H1 (cell line): ENCODE results near the gene OR51S1. TPM values are rescaled to one million over a fixed set of nuclear protein-coding genes. Genes with fewer than 3 reads are reported as not detected.

Source experiments
- BRCA1 ChIP-seq: IDR thresholded peaks from 2 replicates; pipeline ENCODE4 v1.6.1; 2012; ENCODE audit warnings: low read depth, low read length, improper control_type of control experiment
- CBX8 ChIP-seq: fragments of 300-800, 300-1000 bp; sonication (generic); IDR thresholded peaks from 2 replicates; pipeline ENCODE4 v1.7.1; 2016; ENCODE audit warnings: low read depth, low read length, borderline replicate concordance
- GTF2F1 ChIP-seq: IDR thresholded peaks from 2 replicates; pipeline ENCODE4 v1.6.1; 2012; ENCODE audit warnings: low read depth, low read length, improper control_type of control experiment, borderline replicate concordance
- JUN ChIP-seq: IDR thresholded peaks from 2 replicates; pipeline ENCODE4 v1.6.1; 2011; ENCODE audit warnings: low read depth, mild to moderate bottlenecking, improper control_type of control experiment, low read length
- PHF8 ChIP-seq: fragments of 200-600 bp; sonication (generic); conservative IDR thresholded peaks from 2 replicates; pipeline ENCODE4 v1.7.1; 2012; ENCODE audit warnings: low read depth, mild to moderate bottlenecking, inconsistent platforms, low read length, moderate library complexity
- SIN3A ChIP-seq, 2 experiments: IDR thresholded peaks in 1 of 2; conservative IDR thresholded peaks in 1 of 2; 2 replicates each; pipeline ENCODE4 v1.6.1; 2011 to 2012; ENCODE audit warnings: low read length in 2 of 2, improper control_type of control experiment in 1 of 2, low read depth in 1 of 2, mild to moderate bottlenecking in 1 of 2
- TBP ChIP-seq: IDR thresholded peaks from 2 replicates; pipeline ENCODE4 v1.6.1; 2011; ENCODE audit warnings: low read depth, low read length, improper control_type of control experiment
- polyA plus RNA-seq, 7 experiments: library from polyadenylated mRNA; depleted of rRNA in 3 of 7; stranded (reverse) in 5 of 7; unstranded in 2 of 7; fragments of >200 nt in 5 of 7; fragments of 200-250 nt in 2 of 7; gene quantifications; 1 replicate in 5 of 7; 2 replicates in 1 of 7; 4 replicates in 1 of 7; pipeline versions ENCODE4 v1.2.1 to v1.2.3, GENCODE V29; 2011 to 2013; ENCODE audit warnings: missing spikeins in 2 of 7, mixed read lengths in 2 of 7
- total RNA-seq: library from RNA; stranded (reverse); fragmentation: NEBNext Ultra II Directional; extraction: Animal tissue kit (Norgen Biotek cat#: 25700); gene quantifications from 2 replicates; pipeline ENCODE4 v1.2.1, GENCODE V29; 2021
- TF ChIP-seq, protein P1 (sequence below): fragments of 300-600 bp; sonication (generic); IDR thresholded peaks from 2 replicates; pipeline ENCODE4 v1.7.1; 2012; ENCODE audit warnings: low read length, moderate library complexity, mild to moderate bottlenecking, inconsistent platforms; ENCODE audit not compliant: insufficient replicate concordance
- TF ChIP-seq, protein P2 (sequence below), 3 experiments: IDR thresholded peaks; 1 replicate in 2 of 3; 2 replicates in 1 of 3; pipeline versions ENCODE4 v1.5.1 to v1.6.1; 2011; ENCODE audit warnings: low read length in 3 of 3, mild to moderate bottlenecking in 3 of 3, inconsistent platforms in 2 of 3, low read depth in 1 of 3, moderate library complexity in 1 of 3; ENCODE audit not compliant: insufficient read depth in 1 of 3; ENCODE audit errors: control extremely low read depth in 1 of 3

The OR51S1 gene
- total and polyA plus RNA-seq, 2 of the 8 experiments (the other 6 are each of a cell fraction or from before 2014, with no cell fraction given): not detected

- TF ChIP-seq, protein P1, sequence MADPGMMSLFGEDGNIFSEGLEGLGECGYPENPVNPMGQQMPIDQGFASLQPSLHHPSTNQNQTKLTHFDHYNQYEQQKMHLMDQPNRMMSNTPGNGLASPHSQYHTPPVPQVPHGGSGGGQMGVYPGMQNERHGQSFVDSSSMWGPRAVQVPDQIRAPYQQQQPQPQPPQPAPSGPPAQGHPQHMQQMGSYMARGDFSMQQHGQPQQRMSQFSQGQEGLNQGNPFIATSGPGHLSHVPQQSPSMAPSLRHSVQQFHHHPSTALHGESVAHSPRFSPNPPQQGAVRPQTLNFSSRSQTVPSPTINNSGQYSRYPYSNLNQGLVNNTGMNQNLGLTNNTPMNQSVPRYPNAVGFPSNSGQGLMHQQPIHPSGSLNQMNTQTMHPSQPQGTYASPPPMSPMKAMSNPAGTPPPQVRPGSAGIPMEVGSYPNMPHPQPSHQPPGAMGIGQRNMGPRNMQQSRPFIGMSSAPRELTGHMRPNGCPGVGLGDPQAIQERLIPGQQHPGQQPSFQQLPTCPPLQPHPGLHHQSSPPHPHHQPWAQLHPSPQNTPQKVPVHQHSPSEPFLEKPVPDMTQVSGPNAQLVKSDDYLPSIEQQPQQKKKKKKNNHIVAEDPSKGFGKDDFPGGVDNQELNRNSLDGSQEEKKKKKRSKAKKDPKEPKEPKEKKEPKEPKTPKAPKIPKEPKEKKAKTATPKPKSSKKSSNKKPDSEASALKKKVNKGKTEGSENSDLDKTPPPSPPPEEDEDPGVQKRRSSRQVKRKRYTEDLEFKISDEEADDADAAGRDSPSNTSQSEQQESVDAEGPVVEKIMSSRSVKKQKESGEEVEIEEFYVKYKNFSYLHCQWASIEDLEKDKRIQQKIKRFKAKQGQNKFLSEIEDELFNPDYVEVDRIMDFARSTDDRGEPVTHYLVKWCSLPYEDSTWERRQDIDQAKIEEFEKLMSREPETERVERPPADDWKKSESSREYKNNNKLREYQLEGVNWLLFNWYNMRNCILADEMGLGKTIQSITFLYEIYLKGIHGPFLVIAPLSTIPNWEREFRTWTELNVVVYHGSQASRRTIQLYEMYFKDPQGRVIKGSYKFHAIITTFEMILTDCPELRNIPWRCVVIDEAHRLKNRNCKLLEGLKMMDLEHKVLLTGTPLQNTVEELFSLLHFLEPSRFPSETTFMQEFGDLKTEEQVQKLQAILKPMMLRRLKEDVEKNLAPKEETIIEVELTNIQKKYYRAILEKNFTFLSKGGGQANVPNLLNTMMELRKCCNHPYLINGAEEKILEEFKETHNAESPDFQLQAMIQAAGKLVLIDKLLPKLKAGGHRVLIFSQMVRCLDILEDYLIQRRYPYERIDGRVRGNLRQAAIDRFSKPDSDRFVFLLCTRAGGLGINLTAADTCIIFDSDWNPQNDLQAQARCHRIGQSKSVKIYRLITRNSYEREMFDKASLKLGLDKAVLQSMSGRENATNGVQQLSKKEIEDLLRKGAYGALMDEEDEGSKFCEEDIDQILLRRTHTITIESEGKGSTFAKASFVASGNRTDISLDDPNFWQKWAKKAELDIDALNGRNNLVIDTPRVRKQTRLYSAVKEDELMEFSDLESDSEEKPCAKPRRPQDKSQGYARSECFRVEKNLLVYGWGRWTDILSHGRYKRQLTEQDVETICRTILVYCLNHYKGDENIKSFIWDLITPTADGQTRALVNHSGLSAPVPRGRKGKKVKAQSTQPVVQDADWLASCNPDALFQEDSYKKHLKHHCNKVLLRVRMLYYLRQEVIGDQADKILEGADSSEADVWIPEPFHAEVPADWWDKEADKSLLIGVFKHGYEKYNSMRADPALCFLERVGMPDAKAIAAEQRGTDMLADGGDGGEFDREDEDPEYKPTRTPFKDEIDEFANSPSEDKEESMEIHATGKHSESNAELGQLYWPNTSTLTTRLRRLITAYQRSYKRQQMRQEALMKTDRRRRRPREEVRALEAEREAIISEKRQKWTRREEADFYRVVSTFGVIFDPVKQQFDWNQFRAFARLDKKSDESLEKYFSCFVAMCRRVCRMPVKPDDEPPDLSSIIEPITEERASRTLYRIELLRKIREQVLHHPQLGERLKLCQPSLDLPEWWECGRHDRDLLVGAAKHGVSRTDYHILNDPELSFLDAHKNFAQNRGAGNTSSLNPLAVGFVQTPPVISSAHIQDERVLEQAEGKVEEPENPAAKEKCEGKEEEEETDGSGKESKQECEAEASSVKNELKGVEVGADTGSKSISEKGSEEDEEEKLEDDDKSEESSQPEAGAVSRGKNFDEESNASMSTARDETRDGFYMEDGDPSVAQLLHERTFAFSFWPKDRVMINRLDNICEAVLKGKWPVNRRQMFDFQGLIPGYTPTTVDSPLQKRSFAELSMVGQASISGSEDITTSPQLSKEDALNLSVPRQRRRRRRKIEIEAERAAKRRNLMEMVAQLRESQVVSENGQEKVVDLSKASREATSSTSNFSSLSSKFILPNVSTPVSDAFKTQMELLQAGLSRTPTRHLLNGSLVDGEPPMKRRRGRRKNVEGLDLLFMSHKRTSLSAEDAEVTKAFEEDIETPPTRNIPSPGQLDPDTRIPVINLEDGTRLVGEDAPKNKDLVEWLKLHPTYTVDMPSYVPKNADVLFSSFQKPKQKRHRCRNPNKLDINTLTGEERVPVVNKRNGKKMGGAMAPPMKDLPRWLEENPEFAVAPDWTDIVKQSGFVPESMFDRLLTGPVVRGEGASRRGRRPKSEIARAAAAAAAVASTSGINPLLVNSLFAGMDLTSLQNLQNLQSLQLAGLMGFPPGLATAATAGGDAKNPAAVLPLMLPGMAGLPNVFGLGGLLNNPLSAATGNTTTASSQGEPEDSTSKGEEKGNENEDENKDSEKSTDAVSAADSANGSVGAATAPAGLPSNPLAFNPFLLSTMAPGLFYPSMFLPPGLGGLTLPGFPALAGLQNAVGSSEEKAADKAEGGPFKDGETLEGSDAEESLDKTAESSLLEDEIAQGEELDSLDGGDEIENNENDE: no peak
- TF ChIP-seq PHF8 (no peak), TBP (no peak), BRCA1 (no peak), GTF2F1 (no peak), JUN (no peak), CBX8 (no peak), SIN3A (conservative IDR thresholded peaks at IDR 0.05 in 1 of 2, IDR thresholded peaks at IDR 0.05 in 1 of 2; ENCODE audit: low read depth in 1 of 2, low read length in 2 of 2) (no peak)
- TF ChIP-seq, protein P2, sequence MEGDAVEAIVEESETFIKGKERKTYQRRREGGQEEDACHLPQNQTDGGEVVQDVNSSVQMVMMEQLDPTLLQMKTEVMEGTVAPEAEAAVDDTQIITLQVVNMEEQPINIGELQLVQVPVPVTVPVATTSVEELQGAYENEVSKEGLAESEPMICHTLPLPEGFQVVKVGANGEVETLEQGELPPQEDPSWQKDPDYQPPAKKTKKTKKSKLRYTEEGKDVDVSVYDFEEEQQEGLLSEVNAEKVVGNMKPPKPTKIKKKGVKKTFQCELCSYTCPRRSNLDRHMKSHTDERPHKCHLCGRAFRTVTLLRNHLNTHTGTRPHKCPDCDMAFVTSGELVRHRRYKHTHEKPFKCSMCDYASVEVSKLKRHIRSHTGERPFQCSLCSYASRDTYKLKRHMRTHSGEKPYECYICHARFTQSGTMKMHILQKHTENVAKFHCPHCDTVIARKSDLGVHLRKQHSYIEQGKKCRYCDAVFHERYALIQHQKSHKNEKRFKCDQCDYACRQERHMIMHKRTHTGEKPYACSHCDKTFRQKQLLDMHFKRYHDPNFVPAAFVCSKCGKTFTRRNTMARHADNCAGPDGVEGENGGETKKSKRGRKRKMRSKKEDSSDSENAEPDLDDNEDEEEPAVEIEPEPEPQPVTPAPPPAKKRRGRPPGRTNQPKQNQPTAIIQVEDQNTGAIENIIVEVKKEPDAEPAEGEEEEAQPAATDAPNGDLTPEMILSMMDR (IDR thresholded peaks at IDR 0.05; ENCODE audit: control extremely low read depth in 1 of 3, insufficient read depth in 1 of 3, low read depth in 1 of 3, low read length in 3 of 3): no peak
Measured at GRCh38 chr11:4881188-4881587, 32.2 kb upstream of the OR51S1 start (continued).
